Fibroblast of pulmonary artery (primary cell): ENCODE results near the gene AGAP3.

Source experiments
- DNase-seq: peaks from one replicate; pipeline ENCODE4 v3.0.0-alpha.2; 2010; ENCODE audit warnings: low read depth
- H3K4me3 ChIP-seq: replicated peaks from 2 replicates; pipeline ENCODE4 v1.5.1; 2011; ENCODE audit warnings: low read depth, mild to moderate bottlenecking, control low read depth, low read length, moderate library complexity
- TF ChIP-seq, protein P1 (sequence below): IDR thresholded peaks from 2 replicates; pipeline ENCODE4 v1.5.1; 2011; ENCODE audit warnings: mild to moderate bottlenecking, control low read depth, low read length, inconsistent platforms; ENCODE audit errors: missing control alignments

Gene AGAP3

DNA sequence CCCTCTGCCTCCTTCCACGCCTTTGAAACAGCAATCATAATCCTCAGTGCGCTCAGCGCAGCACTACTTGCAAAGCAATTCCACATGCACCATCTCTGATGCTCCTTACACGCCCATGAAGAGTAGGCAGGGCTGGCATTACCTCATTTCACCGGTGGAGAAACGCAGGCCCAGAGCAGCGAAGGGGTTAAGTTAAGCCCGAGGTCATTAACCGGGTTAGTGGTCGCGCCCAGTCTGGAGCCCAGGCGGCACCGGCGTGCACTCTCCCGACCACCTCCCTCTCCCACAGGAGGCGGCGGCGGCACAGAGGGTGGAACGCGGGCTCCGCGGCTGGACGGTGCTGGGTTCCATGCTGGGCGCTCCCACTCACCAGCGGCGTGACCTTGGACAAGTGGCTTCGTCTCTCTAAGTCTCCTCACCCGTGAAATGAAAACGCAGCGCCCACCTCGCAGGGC is 6.2 kb upstream of the AGAP3 start:
- H3K4me3 ChIP-seq = peak overlapping the region; percentile 81
- TF ChIP-seq, protein P1, sequence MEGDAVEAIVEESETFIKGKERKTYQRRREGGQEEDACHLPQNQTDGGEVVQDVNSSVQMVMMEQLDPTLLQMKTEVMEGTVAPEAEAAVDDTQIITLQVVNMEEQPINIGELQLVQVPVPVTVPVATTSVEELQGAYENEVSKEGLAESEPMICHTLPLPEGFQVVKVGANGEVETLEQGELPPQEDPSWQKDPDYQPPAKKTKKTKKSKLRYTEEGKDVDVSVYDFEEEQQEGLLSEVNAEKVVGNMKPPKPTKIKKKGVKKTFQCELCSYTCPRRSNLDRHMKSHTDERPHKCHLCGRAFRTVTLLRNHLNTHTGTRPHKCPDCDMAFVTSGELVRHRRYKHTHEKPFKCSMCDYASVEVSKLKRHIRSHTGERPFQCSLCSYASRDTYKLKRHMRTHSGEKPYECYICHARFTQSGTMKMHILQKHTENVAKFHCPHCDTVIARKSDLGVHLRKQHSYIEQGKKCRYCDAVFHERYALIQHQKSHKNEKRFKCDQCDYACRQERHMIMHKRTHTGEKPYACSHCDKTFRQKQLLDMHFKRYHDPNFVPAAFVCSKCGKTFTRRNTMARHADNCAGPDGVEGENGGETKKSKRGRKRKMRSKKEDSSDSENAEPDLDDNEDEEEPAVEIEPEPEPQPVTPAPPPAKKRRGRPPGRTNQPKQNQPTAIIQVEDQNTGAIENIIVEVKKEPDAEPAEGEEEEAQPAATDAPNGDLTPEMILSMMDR = no peak
- DNase-seq = no peak

- H3K4me3 ChIP-seq = peak within 1 kb of the TSS; percentile 81
- peak; percentile 89 for DNase-seq
- TF ChIP-seq, protein P1 = no peak
Observed at GRCh38 chr7:151080522-151081169, 5.6 kb upstream of the AGAP3 start, which contains the start of gene FASTK. Gene FASTK (minus strand): TSS chr7:151080809. CDS start chr7:151080766, 43 bp downstream.

DNA sequence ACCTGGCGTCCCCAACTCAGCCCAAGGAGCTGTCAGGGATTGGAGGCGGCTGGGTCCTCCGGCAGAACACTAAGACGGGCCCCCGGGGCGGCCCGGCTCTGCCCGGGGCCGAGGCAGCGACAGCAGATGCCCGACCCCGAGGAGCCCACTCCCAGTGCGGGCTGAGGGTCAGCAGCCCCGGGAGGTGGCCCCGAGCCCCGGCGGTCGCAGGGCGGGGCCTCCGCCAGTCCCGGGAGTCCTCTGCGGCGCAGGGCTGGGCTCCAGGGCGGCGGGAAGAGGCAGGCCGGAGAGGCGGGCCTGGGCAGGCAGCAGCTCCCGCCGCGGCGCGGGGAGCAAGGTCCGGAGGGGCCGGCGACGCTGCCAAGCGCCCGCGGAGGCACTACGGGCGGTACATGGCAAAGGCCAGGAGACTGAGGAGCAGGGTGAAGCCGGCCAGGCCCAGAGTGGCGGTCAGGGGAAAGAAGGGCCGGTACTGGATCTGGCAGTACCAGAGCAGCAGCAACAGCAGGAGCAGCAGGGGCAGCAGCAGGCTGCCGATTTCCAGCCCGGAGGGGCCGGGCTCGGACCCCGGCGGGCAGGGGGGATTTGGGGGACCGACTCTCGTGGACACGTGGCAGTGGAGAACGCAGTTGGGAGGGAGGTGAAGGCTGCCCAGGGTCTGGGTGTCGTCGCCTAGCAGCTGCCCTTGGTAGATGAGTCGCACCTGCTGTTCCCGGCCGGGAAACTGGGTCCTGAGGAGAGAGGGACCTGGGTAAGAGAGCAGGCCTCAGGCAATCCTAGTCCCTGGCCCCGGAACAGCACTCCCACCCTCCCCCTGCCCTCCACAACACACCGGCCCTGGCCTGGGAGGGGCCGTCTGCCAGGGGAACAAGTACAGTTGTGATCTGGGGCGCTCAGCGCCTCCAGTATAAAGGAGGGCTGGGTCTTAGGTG is 4.8 kb upstream of the AGAP3 start:
- DNase-seq = no peak
- peak overlapping the region; percentile 74 for H3K4me3 ChIP-seq
- TF ChIP-seq, protein P1 = no peak

GRCh38 chr7:151082141-151083070 is 3.9 kb upstream of the AGAP3 start:
- H3K4me3 ChIP-seq = peak overlapping the region; percentile 74
- no peak for DNase-seq
- TF ChIP-seq, protein P1 = no peak

DNA sequence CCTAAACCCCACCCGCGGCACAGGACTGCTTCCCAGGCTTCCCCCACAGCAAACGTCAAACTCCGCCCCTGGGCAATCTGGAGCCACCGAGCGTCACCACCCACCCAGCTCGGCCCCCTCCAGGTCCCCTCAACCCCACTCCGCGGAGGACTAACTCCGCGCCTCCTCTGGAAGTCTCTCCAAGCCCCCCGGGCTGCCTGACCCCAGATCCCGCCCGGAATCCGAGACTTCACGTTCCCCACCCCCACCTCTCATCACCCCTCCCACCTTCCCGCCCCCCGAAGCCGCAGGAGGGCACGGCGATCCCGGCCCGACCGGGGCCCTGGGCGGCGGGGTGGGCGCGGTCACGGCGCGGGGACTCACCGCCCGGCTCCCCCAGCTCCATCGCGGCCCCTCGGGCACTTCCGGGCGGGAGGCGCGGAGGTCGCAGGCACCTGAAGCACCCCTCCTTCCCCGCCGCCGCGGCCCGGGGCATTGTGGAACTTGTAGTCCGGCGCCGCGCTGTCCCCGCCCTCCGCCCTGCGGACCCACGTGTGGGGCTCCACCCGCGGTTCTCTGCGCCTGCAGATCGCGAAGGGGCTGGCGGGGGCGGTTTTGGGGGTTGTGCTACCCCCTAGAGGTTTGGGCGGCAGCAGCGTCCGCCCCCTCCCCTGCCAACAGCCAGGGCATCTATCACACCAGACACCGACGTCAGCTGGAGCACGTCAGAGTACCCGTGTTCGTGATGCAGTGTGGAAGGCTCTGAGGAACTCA is 3.0 kb upstream of the AGAP3 start, which contains the start of gene TMUB1:
TSS of gene TMUB1 (minus strand) at position 423 of the 753 bp plus-strand sequence. CDS start 930 bp downstream, outside the sequence.
- DNase-seq = no peak
- TF ChIP-seq, protein P1 = no peak
- H3K4me3 ChIP-seq = peak within 1 kb of the TSS; percentile 74

DNA sequence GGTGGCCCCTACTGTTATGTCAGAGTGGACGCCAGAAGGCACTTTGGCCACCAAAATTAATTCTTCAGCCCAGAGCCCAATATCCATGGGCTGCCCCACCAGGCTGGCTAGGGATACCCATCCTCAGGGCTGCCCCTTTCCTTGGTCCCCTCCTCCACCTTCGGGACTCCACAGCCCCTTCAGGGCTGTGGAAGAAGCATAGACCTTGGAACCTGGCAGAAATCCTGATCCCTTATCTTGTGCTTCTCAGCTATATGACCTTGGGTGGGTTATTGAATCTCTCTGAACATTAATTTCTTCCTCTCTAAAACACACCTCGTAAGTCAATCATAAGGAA is 2.5 kb upstream of the AGAP3 start:
- H3K4me3 ChIP-seq = peak overlapping the region; percentile 74
- DNase-seq = no peak
- TF ChIP-seq, protein P1 = no peak
